Upper lobe of left lung (tissue), 6 donors: ENCODE results near the gene WDR83. TPM values are rescaled to one million over a fixed set of nuclear protein-coding genes. Genes with fewer than 3 reads are reported as not detected.

Experiments
- ATAC-seq, 2 donors: fragments of 200-7000 bp; cut with Tn5 transposase; one replicate each; pipeline ENCODE4 v1.9.1; 2022; ENCODE audit warnings: mild to moderate bottlenecking in 2 of 2, moderate library complexity in 2 of 2; ENCODE audit not compliant: low FRiP score in 2 of 2
- DNase-seq, 2 donors: peaks; one replicate each; pipeline ENCODE4 v3.0.0-alpha.2; 2019 to 2020
- H3K27ac ChIP-seq, 4 donors: fragments of 200-600 bp; sonication (generic); one replicate each; pipeline ENCODE4 v1.5.1; 2016 to 2019
- H3K27me3 ChIP-seq, 4 donors: fragments of 200-600 bp; sonication (generic); one replicate each; pipeline ENCODE4 v1.5.1; 2017 to 2019
- H3K36me3 ChIP-seq, 4 donors: fragments of 200-600 bp; sonication (generic); one replicate each; pipeline ENCODE4 v1.5.1; 2016 to 2019
- H3K4me1 ChIP-seq, 4 donors: fragments of 200-600 bp; sonication (generic); one replicate each; pipeline ENCODE4 v1.5.1; 2018 to 2019
- H3K4me3 ChIP-seq, 4 donors: fragments of 200-600 bp; sonication (generic); one replicate each; pipeline ENCODE4 v1.5.1; 2017 to 2019; ENCODE audit warnings: mild to moderate bottlenecking in 2 of 4, moderate library complexity in 1 of 4
- H3K9me3 ChIP-seq, 4 donors: fragments of 200-600 bp; sonication (generic); one replicate each; pipeline ENCODE4 v1.5.1; 2018 to 2019
- CTCF ChIP-seq, 6 experiments: fragments of 450-650 bp in 4 of 6; fragments of 200-600 bp in 2 of 6; sonication (generic) in 2 of 6; IDR thresholded peaks; one replicate each; pipeline ENCODE4 v1.5.1; 2016 to 2019; ENCODE audit warnings: antibody characterized with exemption in 6 of 6
- EP300 ChIP-seq, 4 donors: sonication (generic); formaldehyde crosslinking; IDR thresholded peaks; one replicate each; pipeline ENCODE4 v1.5.1; 2017; ENCODE audit warnings: antibody characterized with exemption in 4 of 4, control low read depth in 2 of 4
- POLR2A ChIP-seq, 4 donors: fragments of 450-650 bp; IDR thresholded peaks; one replicate each; pipeline ENCODE4 v1.5.1; 2016 to 2017; ENCODE audit warnings: antibody characterized with exemption in 4 of 4, mild to moderate bottlenecking in 2 of 4
- POLR2AphosphoS5 ChIP-seq, 2 donors: sonication (generic); formaldehyde crosslinking; IDR thresholded peaks; one replicate each; pipeline ENCODE4 v1.5.1; 2017; ENCODE audit warnings: antibody characterized with exemption in 2 of 2
- WGBS, 2 donors: methylation state at CpG; one replicate each; pipeline ENCODE4 v1.1.5; 2017 to 2018; 5-methylcytosine and 5-hydroxymethylcytosine counted together
- total RNA-seq, 6 donors: library from RNA; depleted of rRNA in 4 of 6; stranded (reverse); fragments of >200 nt in 4 of 6; gene quantifications; one replicate each; pipeline versions ENCODE4 v1.1.0 to v1.2.1, GENCODE V29; 2016 to 2021
- donor health status: DM: no; HTN: no; CAD: no; lungs with moderate emphysema.
- donor health status: DM: no; HTN: yes; CAD: no; lungs with severe emphysema.

WDR83 gene
- total RNA-seq, 6 donors from 2014 or later: 6.1 to 12.9 (median 8.4) TPM

GRCh38 chr19:12668932-12669269, 2.3 kb downstream of the WDR83 start:
- Histone ChIP-seq H3K4me3 (peak overlapping the region; percentile 54 to 95 (median 82)), H3K4me1 (peaks cover 40 to 66% (median 44%) of the 10 kb centered on the region in 4 donors), H3K9me3 (no peaks in the 10 kb centered on the region), H3K27ac (peak overlapping the region; percentile 93 to 97 (median 94)), H3K27me3 (no peaks in the 10 kb centered on the region), H3K36me3 (peaks cover 3 to 29% (median 13%) of the 10 kb centered on the region in 4 donors)
- TF ChIP-seq EP300 (IDR thresholded peaks at IDR 0.05) (no peak), POLR2A (IDR thresholded peaks at IDR 0.05) (no peak), POLR2AphosphoS5 (IDR thresholded peaks at IDR 0.05) (no peak), CTCF (IDR thresholded peaks at IDR 0.05) (no peak)
- DNase-seq (peak in 1 of 2 donors; percentile 66), ATAC-seq (peak; percentile 4 to 57)
- WGBS, 2 donors: 1% methylated on average over 12 to 24 of the region's 24 CpGs

GRCh38 chr19:12669270-12670158, 2.9 kb downstream of the WDR83 start:
- TF ChIP-seq CTCF (IDR thresholded peaks at IDR 0.05): no peak
- TF ChIP-seq POLR2AphosphoS5 (IDR thresholded peaks at IDR 0.05): peak; percentile 65 to 79
- no peak for TF ChIP-seq EP300 (IDR thresholded peaks at IDR 0.05)
- peak in 2 of 4 donors; percentile 28 to 64 for TF ChIP-seq POLR2A (IDR thresholded peaks at IDR 0.05)
- Histone ChIP-seq H3K4me3 (peak overlapping the region; percentile 54 to 98 (median 94)), H3K9me3 (no peaks in the 10 kb centered on the region), H3K36me3 (peaks cover 9 to 29% (median 19%) of the 10 kb centered on the region in 4 donors), H3K27me3 (no peaks in the 10 kb centered on the region), H3K4me1 (peaks cover 40 to 62% (median 44%) of the 10 kb centered on the region in 4 donors), H3K27ac (peak overlapping the region; percentile 93 to 97 (median 94))
- 0% methylated on average over 27 to 56 of the region's 64 CpGs for WGBS, 2 donors
- ATAC-seq (peak; percentile 78 to 84), DNase-seq (peak; percentile 85 to 86)

GRCh38 chr19:12670159-12670928, 3.7 kb downstream of the WDR83 start:
- Histone ChIP-seq H3K9me3 (no peaks in the 10 kb centered on the region), H3K4me3 (peak overlapping the region; percentile 54 to 98 (median 94)), H3K27me3 (no peaks in the 10 kb centered on the region), H3K27ac (peak overlapping the region; percentile 93 to 97 (median 94)), H3K4me1 (peaks cover 38 to 54% (median 39%) of the 10 kb centered on the region in 4 donors), H3K36me3 (peaks cover 15 to 34% (median 28%) of the 10 kb centered on the region in 4 donors)
- WGBS, 2 donors: 55 to 57% methylated on average over 13 to 20 of the region's 26 CpGs
- no peak for DNase-seq
- TF ChIP-seq EP300 (IDR thresholded peaks at IDR 0.05): no peak
- ATAC-seq: no peak

- Histone ChIP-seq H3K27ac (no peak overlapping the region), H3K9me3 (no peaks in the 10 kb centered on the region), H3K36me3 (peaks cover 30 to 58% (median 48%) of the 10 kb centered on the region in 4 donors), H3K4me3 (no peak overlapping the region), H3K4me1 (peaks cover 21 to 42% (median 24%) of the 10 kb centered on the region in 4 donors), H3K27me3 (no peaks in the 10 kb centered on the region)
- TF ChIP-seq POLR2A (IDR thresholded peaks at IDR 0.05): no peak
- no peak for TF ChIP-seq EP300 (IDR thresholded peaks at IDR 0.05)
- TF ChIP-seq CTCF (IDR thresholded peaks at IDR 0.05): no peak
- no peak for DNase-seq
- WGBS, 2 donors: 92 to 94% methylated on average over 6 to 10 of the region's 10 CpGs
- ATAC-seq: no peak
Measured at GRCh38 chr19:12672744-12673143, 6.1 kb downstream of the WDR83 start.

- Histone ChIP-seq H3K36me3 (peaks cover 33 to 82% (median 70%) of the 10 kb centered on the region in 4 donors), H3K9me3 (no peaks in the 10 kb centered on the region), H3K4me1 (peaks cover 8 to 31% (median 12%) of the 10 kb centered on the region in 4 donors), H3K27ac (no peak overlapping the region), H3K27me3 (no peaks in the 10 kb centered on the region), H3K4me3 (no peak overlapping the region)
- ATAC-seq: no peak
- WGBS, 2 donors: 94 to 98% methylated on average over 10 of the region's 10 CpGs
- no peak for DNase-seq
- TF ChIP-seq CTCF (IDR thresholded peaks at IDR 0.05): no peak
- TF ChIP-seq POLR2AphosphoS5 (IDR thresholded peaks at IDR 0.05): no peak
- no peak for TF ChIP-seq POLR2A (IDR thresholded peaks at IDR 0.05)
- TF ChIP-seq EP300 (IDR thresholded peaks at IDR 0.05): no peak
Measured at GRCh38 chr19:12675399-12675798, 8.8 kb downstream of the WDR83 start.
